Trophoblast cell (in vitro differentiated cells and primary cell): ENCODE data around the gene KDM2B.

Experiments
- DNase-seq, 2 donors: peaks; one replicate each; pipeline ENCODE4 v3.0.0-alpha.2; 2016
- H2AFZ ChIP-seq: 2 replicates; pipeline ENCODE4 v1.6.1; 2013; ENCODE audit warnings: low read length, moderate library complexity, mild to moderate bottlenecking; ENCODE audit not compliant: insufficient read depth, poor library complexity
- H2AK5ac ChIP-seq: 2 replicates; pipeline ENCODE4 v1.6.1; 2013; ENCODE audit warnings: mild to moderate bottlenecking, low read length
- H2BK120ac ChIP-seq: 2 replicates; pipeline ENCODE4 v1.6.1; 2013; ENCODE audit warnings: low read length, mild to moderate bottlenecking, moderate library complexity; ENCODE audit not compliant: insufficient read depth, poor library complexity
- H2BK12ac ChIP-seq: 2 replicates; pipeline ENCODE4 v1.6.1; 2013; ENCODE audit warnings: mild to moderate bottlenecking, low read length, moderate library complexity
- H2BK5ac ChIP-seq: 2 replicates; pipeline ENCODE4 v1.6.1; 2013; ENCODE audit warnings: low read length, low read depth, moderate library complexity, mild to moderate bottlenecking; ENCODE audit not compliant: poor library complexity
- H3K14ac ChIP-seq: 2 replicates; pipeline ENCODE4 v1.6.1; 2013; ENCODE audit warnings: mild to moderate bottlenecking, low read length
- H3K18ac ChIP-seq: 2 replicates; pipeline ENCODE4 v1.6.1; 2013; ENCODE audit warnings: mild to moderate bottlenecking, low read length
- H3K23ac ChIP-seq: 2 replicates; pipeline ENCODE4 v1.6.1; 2013; ENCODE audit warnings: low read length
- H3K27ac ChIP-seq: 2 replicates; pipeline ENCODE4 v1.5.1; 2013; ENCODE audit warnings: low read depth, mild to moderate bottlenecking, inconsistent platforms, low read length, moderate library complexity
- H3K27me3 ChIP-seq: 2 replicates; pipeline ENCODE4 v1.6.1; 2013; ENCODE audit warnings: inconsistent platforms, mild to moderate bottlenecking, low read length, moderate library complexity; ENCODE audit not compliant: insufficient read depth
- H3K36me3 ChIP-seq, 2 experiments: 1 replicate in 1 of 2; 2 replicates in 1 of 2; pipeline ENCODE4 v1.6.1; 2013; ENCODE audit warnings: low read length in 2 of 2, mild to moderate bottlenecking in 2 of 2, moderate library complexity in 1 of 2; ENCODE audit not compliant: insufficient read depth in 2 of 2, control insufficient read depth in 1 of 2
- H3K4ac ChIP-seq: 2 replicates; pipeline ENCODE4 v1.6.1; 2013; ENCODE audit warnings: low read depth, mild to moderate bottlenecking, low read length, moderate library complexity
- H3K4me1 ChIP-seq, 2 experiments: 1 replicate in 1 of 2; 2 replicates in 1 of 2; pipeline ENCODE4 v1.6.1; 2013; ENCODE audit warnings: low read length in 2 of 2, mild to moderate bottlenecking in 2 of 2, moderate library complexity in 1 of 2; ENCODE audit not compliant: insufficient read depth in 2 of 2, control insufficient read depth in 1 of 2
- H3K4me2 ChIP-seq: 2 replicates; pipeline ENCODE4 v1.6.1; 2013; ENCODE audit warnings: inconsistent platforms, mild to moderate bottlenecking, low read length, moderate library complexity
- H3K4me3 ChIP-seq: 2 replicates; pipeline ENCODE4 v1.5.1; 2013; ENCODE audit warnings: mild to moderate bottlenecking, low read depth, low read length, inconsistent platforms
- H3K79me1 ChIP-seq: one replicate; pipeline ENCODE4 v1.6.1; 2013; ENCODE audit warnings: low read length
- H3K79me2 ChIP-seq: 2 replicates; pipeline ENCODE4 v1.6.1; 2013; ENCODE audit warnings: low read length, mild to moderate bottlenecking; ENCODE audit not compliant: control insufficient read depth, insufficient read depth, poor library complexity
- H3K9ac ChIP-seq: 2 replicates; pipeline ENCODE4 v1.6.1; 2013; ENCODE audit warnings: mild to moderate bottlenecking, low read length
- H3K9me3 ChIP-seq: 2 replicates; pipeline ENCODE4 v1.6.1; 2013; ENCODE audit warnings: low read depth, mild to moderate bottlenecking, control low read depth, inconsistent platforms, low read length; ENCODE audit not compliant: insufficient read depth
- H4K12ac ChIP-seq: 2 replicates; pipeline ENCODE4 v1.6.1; 2013; ENCODE audit warnings: low read depth, mild to moderate bottlenecking, low read length, moderate library complexity
- H4K8ac ChIP-seq: 2 replicates; pipeline ENCODE4 v1.6.1; 2013; ENCODE audit warnings: low read depth, mild to moderate bottlenecking, low read length, moderate library complexity
- H4K91ac ChIP-seq: one replicate; pipeline ENCODE4 v1.6.1; 2013; ENCODE audit warnings: low read depth, mild to moderate bottlenecking, low read length, moderate library complexity
- whole genome bisulfite sequencing: extraction: QIAGEN DNeasy Blood & Tissue Kit; methylation state at CpG from one replicate; pipeline ENCODE4 v1.1.7; 2013; ENCODE audit warnings: missing lambda C conversion rate; ENCODE audit not compliant: insufficient read length, insufficient coverage; ENCODE audit errors: extremely low coverage; 5-methylcytosine and 5-hydroxymethylcytosine counted together

The KDM2B gene

DNA sequence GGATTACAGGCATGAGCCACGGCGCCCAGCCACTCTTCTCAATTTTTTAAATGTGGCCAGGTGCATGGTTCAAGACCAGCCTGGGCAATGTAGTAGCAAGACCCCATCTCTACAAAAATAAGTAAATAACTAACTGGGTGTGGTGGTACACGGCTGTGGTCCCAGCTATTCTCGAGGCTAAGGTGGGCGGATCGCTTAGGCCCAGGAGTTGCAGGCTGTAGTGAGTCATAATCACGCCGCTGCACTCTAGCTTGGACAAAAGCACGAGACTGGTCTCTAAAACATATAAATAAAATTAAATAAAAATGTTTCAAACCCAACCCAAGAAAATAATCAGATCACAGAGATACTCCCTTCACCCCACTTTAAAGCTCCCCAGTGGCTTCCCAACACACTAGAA lies 8.9 kb downstream of the KDM2B start:
- Histone ChIP-seq H3K79me1 (peaks cover 20% of the 10 kb centered on the region), H2BK12ac (no peak overlapping the region), H3K14ac (no peak overlapping the region), H3K36me3 (peaks cover 7 to 20% of the 10 kb centered on the region in 2 experiments), H2BK5ac (no peak overlapping the region), H4K91ac (no peak overlapping the region), H4K12ac (no peak overlapping the region), H3K4me1 (peaks cover 21 to 28% of the 10 kb centered on the region in 2 experiments), H2AK5ac (no peak overlapping the region), H3K23ac (no peak overlapping the region), H3K9ac (no peak overlapping the region), H4K8ac (no peak overlapping the region), H3K79me2 (peaks cover 2% of the 10 kb centered on the region), H3K4me2 (no peak overlapping the region), H3K27me3 (no peaks in the 10 kb centered on the region), H3K4me3 (no peak overlapping the region), H3K18ac (no peak overlapping the region), H3K4ac (no peak overlapping the region), H2BK120ac (no peak overlapping the region), H2AFZ (no peak overlapping the region), H3K9me3 (no peaks in the 10 kb centered on the region), H3K27ac (no peak overlapping the region)
- no peak for DNase-seq
- no CpG with 5 or more reads among the region's 9 CpGs for WGBS

GRCh38 chr12:121570467-121571283 lies 10.1 kb downstream of the KDM2B start:
- Histone ChIP-seq H3K4me3 (no peak overlapping the region), H3K36me3 (peaks cover 7 to 17% of the 10 kb centered on the region in 2 experiments), H3K27ac (no peak overlapping the region), H2BK120ac (no peak overlapping the region), H3K4me2 (no peak overlapping the region), H2BK12ac (no peak overlapping the region), H3K23ac (no peak overlapping the region), H3K27me3 (no peaks in the 10 kb centered on the region), H3K9ac (no peak overlapping the region), H4K91ac (no peak overlapping the region), H2BK5ac (no peak overlapping the region), H3K9me3 (no peaks in the 10 kb centered on the region), H4K12ac (no peak overlapping the region), H3K4me1 (peaks cover 14 to 17% of the 10 kb centered on the region in 2 experiments), H3K4ac (no peak overlapping the region), H3K79me2 (no peaks in the 10 kb centered on the region), H2AK5ac (no peak overlapping the region), H3K18ac (no peak overlapping the region), H3K14ac (no peak overlapping the region), H3K79me1 (peaks cover 10% of the 10 kb centered on the region), H2AFZ (no peak overlapping the region), H4K8ac (no peak overlapping the region)
- no peak for DNase-seq
- WGBS, result no CpG with 5 or more reads among the region's 5 CpGs

DNA sequence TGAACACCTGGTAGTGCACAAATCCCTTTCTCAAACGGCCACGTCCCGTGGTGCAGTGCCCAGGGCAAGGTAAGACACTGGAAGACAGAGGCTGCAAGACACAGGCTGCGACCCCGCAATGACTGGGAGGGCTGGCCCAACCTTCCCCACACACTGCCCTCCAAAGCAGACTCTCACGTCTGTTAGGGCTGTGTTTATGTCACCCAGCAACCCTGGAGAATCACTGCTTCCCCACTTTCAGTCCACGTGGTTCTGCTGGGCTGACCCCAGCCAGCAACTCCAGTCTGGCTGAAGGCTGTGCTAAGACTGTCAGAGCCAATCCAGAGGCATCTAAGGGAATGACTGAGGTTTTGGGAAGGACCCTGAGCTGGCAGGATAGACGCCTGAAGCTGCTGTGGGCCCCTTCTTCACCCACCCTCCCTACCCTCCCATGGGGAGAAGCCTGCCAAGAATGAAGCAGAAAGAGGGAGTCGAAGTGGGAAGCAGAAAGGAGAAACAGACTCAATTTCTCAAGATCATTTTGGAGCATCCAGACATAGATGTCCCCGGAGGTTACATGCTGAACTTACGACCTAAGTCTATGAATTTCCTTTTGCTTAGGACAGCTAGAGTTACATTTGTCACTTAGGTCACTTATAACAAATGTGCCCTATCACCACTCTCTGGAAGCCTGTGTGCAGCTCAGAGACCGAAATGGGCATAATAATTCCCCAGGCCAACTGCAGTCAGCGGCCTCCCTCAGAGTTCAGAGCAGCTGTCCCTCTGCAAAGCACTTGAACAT lies 11.7 kb downstream of the KDM2B start:
- no peak overlapping the region for H2AK5ac ChIP-seq
- no peak overlapping the region for H3K23ac ChIP-seq
- no peak overlapping the region for H2BK5ac ChIP-seq
- no peak overlapping the region for H3K9ac ChIP-seq
- no peak overlapping the region for H3K4me2 ChIP-seq
- no peak overlapping the region for H2BK12ac ChIP-seq
- H4K91ac ChIP-seq, result no peak overlapping the region
- no peaks in the 10 kb centered on the region for H3K27me3 ChIP-seq
- no peaks in the 10 kb centered on the region for H3K79me2 ChIP-seq
- no peak overlapping the region for H3K27ac ChIP-seq
- no peak overlapping the region for H3K4me3 ChIP-seq
- DNase-seq, result peak in 1 of 2 donors; percentile 28
- H3K14ac ChIP-seq, result no peak overlapping the region
- H4K8ac ChIP-seq, result no peak overlapping the region
- H2BK120ac ChIP-seq, result no peak overlapping the region
- H4K12ac ChIP-seq, result no peak overlapping the region
- H3K36me3 ChIP-seq, result peaks cover 5 to 12% of the 10 kb centered on the region in 2 experiments
- H3K18ac ChIP-seq, result no peak overlapping the region
- H3K4me1 ChIP-seq, result peaks cover 3% of the 10 kb centered on the region in 2 experiments
- H3K9me3 ChIP-seq, result no peaks in the 10 kb centered on the region
- peak overlapping the region; percentile 10 for H2AFZ ChIP-seq
- no peak overlapping the region for H3K4ac ChIP-seq
- WGBS, result no CpG with 5 or more reads among the region's 13 CpGs
- H3K79me1 ChIP-seq, result peaks cover 2% of the 10 kb centered on the region

GRCh38 chr12:121568518-121568917 lies 12.3 kb downstream of the KDM2B start:
- Histone ChIP-seq H3K27me3 (no peaks in the 10 kb centered on the region), H3K4me2 (no peak overlapping the region), H3K4me1 (peaks cover 3% of the 10 kb centered on the region in 2 experiments), H2AFZ (no peak overlapping the region), H3K79me1 (peaks cover 2% of the 10 kb centered on the region), H4K91ac (no peak overlapping the region), H3K9me3 (no peaks in the 10 kb centered on the region), H2BK12ac (no peak overlapping the region), H3K14ac (no peak overlapping the region), H3K18ac (no peak overlapping the region), H4K8ac (no peak overlapping the region), H3K36me3 (peaks cover 0 to 7% of the 10 kb centered on the region in 2 experiments), H3K4me3 (no peak overlapping the region), H3K4ac (no peak overlapping the region), H3K27ac (no peak overlapping the region), H3K79me2 (no peaks in the 10 kb centered on the region), H4K12ac (no peak overlapping the region), H2BK120ac (no peak overlapping the region), H3K9ac (no peak overlapping the region), H3K23ac (no peak overlapping the region), H2AK5ac (no peak overlapping the region), H2BK5ac (no peak overlapping the region)
- DNase-seq, result no peak
- no CpG with 5 or more reads among the region's 7 CpGs for WGBS
